ENCODE results near the gene NDUFAF2.

NDUFAF2 gene

GRCh38 chr5:60989790-60990189 is 44.8 kb downstream of the NDUFAF2 start:
- no peak for TF ChIP-seq CTCF (IDR thresholded peaks at IDR 0.05; ENCODE audit: control insufficient read depth, extremely low read depth, insufficient read depth)
- no peak for DNase-seq (ENCODE audit: low read depth)
- no peak overlapping the region for H3K4me3 ChIP-seq (ENCODE audit: low read depth, low read length)

GRCh38 chr5:60992871-60993270 is 47.9 kb downstream of the NDUFAF2 start:
- TF ChIP-seq CTCF (IDR thresholded peaks at IDR 0.05; ENCODE audit: control insufficient read depth, extremely low read depth, insufficient read depth): no peak
- no peak for DNase-seq (ENCODE audit: low read depth)
- H3K4me3 ChIP-seq (ENCODE audit: low read depth, low read length): no peak overlapping the region

- no peak overlapping the region for H3K4me3 ChIP-seq (ENCODE audit: low read depth, low read length)
- no peak for DNase-seq (ENCODE audit: low read depth)
- TF ChIP-seq CTCF (IDR thresholded peaks at IDR 0.05; ENCODE audit: control insufficient read depth, extremely low read depth, insufficient read depth): no peak
These were observed 48.4 kb downstream of the NDUFAF2 start for GRCh38 chr5:60993425-60993824.

- H3K4me3 ChIP-seq (ENCODE audit: low read depth, low read length): no peak overlapping the region
- DNase-seq (ENCODE audit: low read depth): no peak
- TF ChIP-seq CTCF (IDR thresholded peaks at IDR 0.05; ENCODE audit: control insufficient read depth, extremely low read depth, insufficient read depth): no peak
These were observed 49.0 kb downstream of the NDUFAF2 start for GRCh38 chr5:60993875-60994571.

GRCh38 chr5:60996368-60996767 is 51.4 kb downstream of the NDUFAF2 start:
- no peak for DNase-seq (ENCODE audit: low read depth)
- TF ChIP-seq CTCF (IDR thresholded peaks at IDR 0.05; ENCODE audit: control insufficient read depth, extremely low read depth, insufficient read depth): no peak
- H3K4me3 ChIP-seq (ENCODE audit: low read depth, low read length): no peak overlapping the region

GRCh38 chr5:60997721-60998120 is 52.7 kb downstream of the NDUFAF2 start:
- TF ChIP-seq CTCF (IDR thresholded peaks at IDR 0.05; ENCODE audit: control insufficient read depth, extremely low read depth, insufficient read depth): no peak
- no peak for DNase-seq (ENCODE audit: low read depth)

GRCh38 chr5:61000887-61001286 is 55.9 kb downstream of the NDUFAF2 start:
- no peak for TF ChIP-seq CTCF (IDR thresholded peaks at IDR 0.05; ENCODE audit: control insufficient read depth, extremely low read depth, insufficient read depth)
- DNase-seq (ENCODE audit: low read depth): no peak
- H3K4me3 ChIP-seq (ENCODE audit: low read depth, low read length): no peak overlapping the region

More at GRCh38 chr5:60997721-60998120, 52.7 kb downstream of the NDUFAF2 start:
- H3K4me3 ChIP-seq (ENCODE audit: low read depth, low read length): no peak overlapping the region

Data from LNCaP clone FGC (cell line).